ENCODE data around the gene CAPRIN1. TPM values are rescaled to one million over a fixed set of nuclear protein-coding genes. Genes with fewer than 3 reads are reported as not detected.
A peak's percentile ranks its signal among the peaks of the same experiment; 100 is the strongest.
"Not testable (repeated sequence)": the region's sequence is repeated elsewhere in the genome, so short reads cannot be mapped to it uniquely, and the experiment has no call there.

Gene CAPRIN1
- polyA plus RNA-seq, 4 donors, result 202 to 320 (median 279) TPM

- no peak for DNase-seq (ENCODE audit: low read depth in 4 of 4, low spot score in 3 of 4)
Observed at GRCh38 chr11:34050581-34051348, 766 bp upstream of the CAPRIN1 start.

- peak; percentile 75 to 88 (median 84) for DNase-seq (ENCODE audit: low read depth in 4 of 4, low spot score in 3 of 4)
Observed at GRCh38 chr11:34052036-34052607, 591 bp downstream of the CAPRIN1 start.

- DNase-seq (ENCODE audit: low read depth in 4 of 4, low spot score in 3 of 4), result no peak
Observed at GRCh38 chr11:34052608-34053160, 1.2 kb downstream of the CAPRIN1 start.

GRCh38 chr11:34053161-34053686, 1.7 kb downstream of the CAPRIN1 start:
- DNase-seq (ENCODE audit: low read depth in 4 of 4, low spot score in 3 of 4), result peak in 3 of 4 donors; percentile 39 to 59 (median 46)

- DNase-seq (ENCODE audit: low read depth in 4 of 4, low spot score in 3 of 4), result not testable (repeated sequence)
Observed at GRCh38 chr11:34054351-34054750, 2.8 kb downstream of the CAPRIN1 start.

DNA sequence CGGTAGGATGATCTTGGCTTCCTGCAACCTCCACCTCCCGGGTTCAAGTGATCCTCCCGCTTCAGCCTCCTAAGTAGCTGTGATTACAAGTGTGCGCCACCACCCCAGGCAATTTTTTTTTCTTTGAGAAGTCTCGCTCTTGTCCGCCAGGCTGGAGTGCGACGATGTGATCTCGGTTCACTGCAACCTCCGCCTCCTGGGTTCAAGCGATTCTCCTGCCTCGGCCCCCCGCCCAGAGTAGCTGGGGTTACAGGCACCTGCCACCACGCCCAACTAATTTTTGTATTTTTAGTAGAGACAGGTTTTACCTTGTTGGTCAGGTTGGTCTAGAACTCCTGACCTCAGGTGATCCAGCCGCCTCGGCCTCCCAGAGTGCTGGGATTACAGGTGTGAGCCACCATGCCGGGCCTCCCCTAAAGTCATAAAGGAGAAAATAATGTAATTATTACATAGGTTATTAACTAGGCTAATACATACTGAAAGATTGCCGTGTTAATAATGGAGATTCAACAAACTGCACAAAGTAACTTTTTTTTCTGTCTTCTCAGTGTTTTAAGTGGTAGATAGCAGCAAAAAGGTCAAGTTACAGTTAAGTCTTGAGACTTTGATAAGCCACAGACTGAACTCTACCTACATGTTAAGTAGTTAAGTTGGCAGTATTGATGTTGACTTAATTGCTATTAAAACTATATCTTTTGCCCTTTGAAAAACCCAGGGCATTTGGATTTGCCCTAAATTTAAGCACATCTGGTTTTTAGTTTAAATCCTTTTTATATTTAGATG, 3.9 kb downstream of the CAPRIN1 start:
- DNase-seq (ENCODE audit: low read depth in 4 of 4, low spot score in 3 of 4), result no peak

DNA sequence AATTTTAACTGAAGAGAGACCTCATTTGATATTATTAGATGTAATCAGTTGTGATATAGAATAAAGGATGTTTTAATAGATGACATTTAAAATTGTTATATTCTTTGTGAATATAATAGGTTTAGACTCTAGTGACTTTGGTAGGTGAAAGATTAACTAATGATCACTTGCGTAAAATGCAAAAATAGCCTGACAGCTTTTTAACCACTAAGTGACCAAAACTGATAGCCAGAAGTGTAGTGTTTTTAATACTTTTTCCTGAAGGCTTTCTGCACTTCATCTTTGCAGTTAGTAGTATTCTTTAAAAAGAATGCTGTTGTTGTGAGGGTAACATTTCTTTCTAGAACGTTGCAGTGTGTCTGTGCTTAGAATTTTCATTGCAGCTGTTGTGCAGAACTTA, 5.1 kb downstream of the CAPRIN1 start:
- no peak for DNase-seq (ENCODE audit: low read depth in 4 of 4, low spot score in 3 of 4)

DNA sequence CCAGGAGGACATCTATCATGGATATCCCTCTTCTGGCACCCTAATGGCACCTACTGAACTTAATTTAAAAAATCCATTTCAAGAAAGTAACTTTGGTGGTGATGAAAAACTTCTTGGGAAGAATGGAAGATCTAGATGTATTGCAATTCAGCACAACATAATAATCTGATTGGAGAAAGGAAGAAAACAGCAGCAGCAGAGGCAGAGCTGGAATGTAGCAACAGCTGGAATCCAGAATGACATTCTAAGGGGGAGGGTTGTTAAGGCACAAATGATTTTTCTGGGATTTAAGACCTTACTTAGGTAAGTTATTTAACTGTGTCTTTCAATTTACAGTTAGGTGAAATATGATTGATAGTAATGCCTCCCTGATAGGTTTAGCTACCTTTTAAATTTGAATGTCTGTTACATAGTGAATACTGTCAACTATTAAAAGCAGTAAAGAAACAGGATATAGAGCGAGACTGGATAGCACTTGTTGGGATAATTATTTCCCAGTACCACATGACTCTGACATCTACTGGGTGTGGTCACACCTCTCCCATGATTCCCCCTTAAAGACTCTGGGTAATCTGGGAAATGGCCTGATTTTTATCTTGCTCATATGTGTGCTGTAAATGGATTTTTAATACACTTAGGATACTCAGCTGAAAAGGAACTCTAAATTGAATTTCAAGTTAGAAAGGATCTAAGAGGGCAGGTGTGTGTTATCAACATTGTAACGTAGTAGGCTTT, 11.7 kb downstream of the CAPRIN1 start:
- no peak for DNase-seq (ENCODE audit: low read depth in 4 of 4, low spot score in 3 of 4)

DNA sequence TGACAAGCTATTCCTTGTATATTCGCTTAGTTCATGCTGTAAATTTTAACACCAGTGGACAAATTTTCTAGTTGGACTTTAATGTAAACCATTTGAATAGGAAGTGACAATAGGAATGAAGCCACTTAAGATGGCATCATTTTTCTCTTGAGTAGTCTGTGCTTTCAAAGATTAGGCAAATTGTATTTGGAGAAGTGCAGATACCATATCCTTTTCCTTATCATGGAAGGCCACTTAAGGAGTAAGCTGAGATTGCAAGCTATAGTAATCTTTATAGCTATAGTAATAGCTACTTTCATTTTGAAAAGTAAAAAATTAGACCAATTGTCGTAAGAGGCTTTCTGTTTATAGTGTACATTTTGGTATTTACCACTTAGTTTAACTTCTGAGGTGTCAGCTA, 12.8 kb downstream of the CAPRIN1 start:
- no peak for DNase-seq (ENCODE audit: low read depth in 4 of 4, low spot score in 3 of 4)

DNA sequence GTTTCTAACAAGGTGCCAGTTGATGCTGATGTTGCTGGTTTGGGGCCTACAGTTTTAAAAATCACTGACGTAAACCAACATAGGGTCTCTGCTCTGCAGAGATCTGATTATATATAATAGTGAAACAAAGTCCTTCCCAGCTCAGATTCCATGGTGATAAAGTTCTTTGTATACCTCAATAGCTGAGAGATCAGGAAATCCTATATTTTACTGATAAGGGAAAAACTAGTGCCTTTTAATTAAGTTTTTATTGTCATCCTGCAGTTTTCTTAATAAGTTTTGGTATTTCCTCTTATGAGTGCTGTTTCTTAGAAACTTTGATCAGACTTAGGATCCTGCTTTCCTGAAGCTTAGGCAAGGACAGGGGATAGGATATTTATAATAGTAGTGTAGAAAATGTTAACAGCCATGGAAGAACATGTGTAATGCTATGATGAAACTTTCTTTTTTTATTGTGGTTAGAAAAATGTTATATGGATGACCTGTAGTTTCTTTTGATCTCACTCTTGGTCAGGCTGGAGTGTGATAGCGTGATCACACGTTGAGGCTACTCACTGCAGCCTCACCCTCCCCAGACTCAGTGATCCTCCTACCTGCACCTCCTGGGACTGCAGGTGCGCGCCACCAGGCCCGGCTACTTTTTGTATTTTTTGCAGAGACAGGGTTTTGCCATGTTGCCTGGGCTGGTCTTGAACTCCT, 14.1 kb downstream of the CAPRIN1 start:
- no peak for DNase-seq (ENCODE audit: low read depth in 4 of 4, low spot score in 3 of 4)

DNA sequence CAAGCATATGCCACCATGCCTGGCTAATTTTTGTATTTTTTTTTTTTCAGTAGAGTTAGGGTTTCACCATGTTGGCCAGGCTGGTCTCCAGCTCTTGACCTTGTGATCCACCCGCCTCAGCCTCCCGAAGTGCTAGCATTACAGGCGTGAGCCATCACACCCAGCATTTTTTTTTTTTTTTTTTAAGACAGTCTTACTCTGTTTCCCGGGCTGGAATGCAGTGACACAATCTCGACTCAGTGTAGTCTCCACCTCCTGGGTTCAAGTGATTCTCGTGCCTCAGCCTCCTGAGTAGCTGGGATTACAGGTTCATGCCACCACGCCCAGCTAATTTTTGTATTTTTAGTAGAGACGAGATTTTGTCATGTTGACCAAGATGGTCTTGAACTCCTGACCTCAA, 15.2 kb downstream of the CAPRIN1 start:
- DNase-seq (ENCODE audit: low read depth in 4 of 4, low spot score in 3 of 4), result not testable (repeated sequence)

- DNase-seq (ENCODE audit: low read depth in 4 of 4, low spot score in 3 of 4), result no peak
Observed at GRCh38 chr11:34067383-34068065, 16.0 kb downstream of the CAPRIN1 start.

- DNase-seq (ENCODE audit: low read depth in 4 of 4, low spot score in 3 of 4), result no peak
Observed at GRCh38 chr11:34068111-34068510, 16.6 kb downstream of the CAPRIN1 start.

DNA sequence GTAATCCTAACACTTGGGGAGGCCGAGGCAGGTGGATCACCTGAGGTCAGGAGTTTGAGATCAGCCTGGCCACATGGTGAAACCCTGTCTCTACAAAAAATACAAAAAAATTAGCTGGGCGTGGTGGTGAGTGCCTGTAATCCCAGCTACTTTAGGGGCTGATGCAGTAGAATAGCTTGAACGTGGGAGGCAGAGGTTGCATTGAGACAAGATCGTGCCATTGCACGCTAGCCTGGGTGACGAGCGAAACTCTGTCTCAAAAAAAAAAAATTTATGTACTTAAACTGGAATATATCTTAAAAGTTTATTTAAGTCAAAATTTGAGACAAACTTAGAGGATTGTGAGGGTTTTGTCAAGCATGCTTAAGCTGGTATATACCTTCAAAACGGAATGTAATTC, 19.8 kb downstream of the CAPRIN1 start:
- DNase-seq (ENCODE audit: low read depth in 4 of 4, low spot score in 3 of 4), result not testable (repeated sequence)

GRCh38 chr11:34072041-34072440, 20.5 kb downstream of the CAPRIN1 start:
- DNase-seq (ENCODE audit: low read depth in 4 of 4, low spot score in 3 of 4), result no peak

GRCh38 chr11:34072832-34073231, 21.3 kb downstream of the CAPRIN1 start:
- no peak for DNase-seq (ENCODE audit: low read depth in 4 of 4, low spot score in 3 of 4)

DNA sequence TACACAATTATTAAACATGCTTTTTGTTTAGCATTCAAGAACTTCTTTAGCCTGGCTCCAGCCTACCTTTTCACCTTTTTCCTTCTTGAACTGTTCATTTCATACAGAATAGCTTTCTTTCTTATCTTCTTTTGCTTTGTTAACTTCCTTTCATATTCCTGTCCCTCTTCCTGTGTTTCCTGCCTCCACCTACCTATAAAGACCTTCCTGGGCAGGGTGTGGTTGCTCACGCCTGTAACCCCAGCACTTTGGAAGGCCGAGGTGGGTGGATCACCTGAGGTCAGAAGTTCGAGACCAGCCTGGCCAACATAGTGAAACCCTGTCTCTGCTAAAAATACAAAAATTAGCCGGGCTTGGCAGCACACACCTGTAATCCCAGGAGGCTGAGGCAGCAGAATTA, 22.9 kb downstream of the CAPRIN1 start:
- DNase-seq (ENCODE audit: low read depth in 4 of 4, low spot score in 3 of 4), result no peak

GRCh38 chr11:34075178-34075820, 23.8 kb downstream of the CAPRIN1 start:
- no peak for DNase-seq (ENCODE audit: low read depth in 4 of 4, low spot score in 3 of 4)

DNA sequence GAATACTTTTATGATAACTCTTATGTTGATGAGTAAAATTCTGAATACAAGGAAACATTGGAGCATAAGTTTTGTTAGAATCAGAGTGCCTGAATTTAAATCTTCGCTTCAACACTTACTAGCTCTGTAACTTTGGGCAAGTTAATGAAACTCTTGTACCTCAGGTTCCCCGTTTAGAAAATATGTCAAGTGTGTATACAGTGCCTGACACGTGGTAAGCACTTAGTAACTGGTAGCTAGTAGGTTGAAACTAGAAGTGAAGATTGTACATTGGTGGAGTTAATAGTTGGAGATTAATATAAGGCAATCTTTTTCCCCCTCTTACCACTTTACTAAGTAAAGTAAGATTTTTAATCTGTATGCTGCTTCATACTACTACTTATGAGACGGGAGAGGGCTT, 29.1 kb downstream of the CAPRIN1 start:
- DNase-seq (ENCODE audit: low read depth in 4 of 4, low spot score in 3 of 4), result no peak

Data from left renal pelvis (tissue), 4 donors.